HG02840 (cell line): ENCODE measurements around the gene HDAC7.

Experiments used
- ATAC-seq: cut with Tn5 transposase; IDR thresholded peaks from one replicate; pipeline ENCODE4 v1.9.1; 2021; ENCODE audit warnings: mild to moderate bottlenecking, moderate library complexity, moderate number of reproducible peaks; ENCODE audit not compliant: unreplicated experiment, low FRiP score

HDAC7 gene

GRCh38 chr12:47833591-47834012 is 13.9 kb upstream of the HDAC7 start:
- no peak for ATAC-seq

- no peak for ATAC-seq
Observed at GRCh38 chr12:47832263-47832933, 12.7 kb upstream of the HDAC7 start.

GRCh38 chr12:47829584-47829983 is 9.9 kb upstream of the HDAC7 start:
- no peak for ATAC-seq

GRCh38 chr12:47828976-47829482 is 9.3 kb upstream of the HDAC7 start:
- no peak for ATAC-seq

- ATAC-seq = no peak
Observed at GRCh38 chr12:47828008-47828975, 8.6 kb upstream of the HDAC7 start.

- ATAC-seq = no peak
Observed at GRCh38 chr12:47825173-47825639, 5.5 kb upstream of the HDAC7 start.

GRCh38 chr12:47824635-47825034 is 4.9 kb upstream of the HDAC7 start:
- no peak for ATAC-seq

GRCh38 chr12:47824198-47824597 is 4.5 kb upstream of the HDAC7 start:
- ATAC-seq = no peak

GRCh38 chr12:47823422-47824086 is 3.9 kb upstream of the HDAC7 start:
- ATAC-seq = no peak

GRCh38 chr12:47822863-47823262 is 3.2 kb upstream of the HDAC7 start:
- no peak for ATAC-seq

- no peak for ATAC-seq
Observed at GRCh38 chr12:47822401-47822800, 2.7 kb upstream of the HDAC7 start.

GRCh38 chr12:47821346-47821706 is 1.6 kb upstream of the HDAC7 start:
- no peak for ATAC-seq

- ATAC-seq = no peak
Observed at GRCh38 chr12:47820631-47821345, 1.1 kb upstream of the HDAC7 start.

- peak; percentile 42 for ATAC-seq
Observed at GRCh38 chr12:47819138-47819895, 386 bp downstream of the HDAC7 start.

- ATAC-seq = no peak
Observed at GRCh38 chr12:47818467-47819137, 1.1 kb downstream of the HDAC7 start.

GRCh38 chr12:47818007-47818376 is 1.7 kb downstream of the HDAC7 start:
- ATAC-seq = no peak

- ATAC-seq = no peak
Observed at GRCh38 chr12:47817272-47818006, 2.3 kb downstream of the HDAC7 start.
